Breast epithelium (tissue), 4 donors: ENCODE data around the gene MEF2C. TPM values are rescaled to one million over a fixed set of nuclear protein-coding genes. Genes with fewer than 3 reads are reported as not detected.

ENCODE experiments used
- DNase-seq, 2 donors: peaks; one replicate each; pipeline ENCODE4 v3.0.0-alpha.2; 2019; ENCODE audit warnings: low spot score in 2 of 2
- H3K27ac ChIP-seq, 2 donors: fragments of 200-600 bp; sonication (generic) in 1 of 2; one replicate each; pipeline ENCODE4 v1.5.1; 2016 to 2019; ENCODE audit warnings: mild to moderate bottlenecking in 1 of 2
- H3K27me3 ChIP-seq, 2 donors: fragments of 200-600 bp; sonication (generic) in 1 of 2; one replicate each; pipeline versions ENCODE4 v1.5.1 to v1.6.0; 2017 to 2019; ENCODE audit warnings: control low read depth in 1 of 2, mild to moderate bottlenecking in 1 of 2
- H3K36me3 ChIP-seq: fragments of 200-600 bp; one replicate; pipeline ENCODE4 v1.5.1; 2019
- H3K4me1 ChIP-seq, 2 donors: fragments of 200-600 bp; sonication (generic); one replicate each; pipeline ENCODE4 v1.5.1; 2016 to 2019; ENCODE audit warnings: control low read depth in 1 of 2
- H3K4me3 ChIP-seq, 3 donors: fragments of 200-600 bp; sonication (generic); 1 replicate in 2 of 3; 2 replicates in 1 of 3; pipeline ENCODE4 v1.5.1; 2016 to 2019; ENCODE audit warnings: mild to moderate bottlenecking in 3 of 3, moderate library complexity in 2 of 3
- H3K9me3 ChIP-seq, 2 donors: fragments of 200-600 bp; sonication (generic) in 1 of 2; one replicate each; pipeline ENCODE4 v1.5.1; 2016 to 2019; ENCODE audit warnings: control low read depth in 1 of 2
- CTCF ChIP-seq, 3 donors: fragments of 450-650 bp; IDR thresholded peaks; one replicate each; pipeline ENCODE4 v1.5.1; 2016 to 2017; ENCODE audit warnings: antibody characterized with exemption in 3 of 3, mild to moderate bottlenecking in 3 of 3, moderate library complexity in 3 of 3
- POLR2A ChIP-seq: fragments of 450-650 bp; IDR thresholded peaks from one replicate; pipeline ENCODE4 v1.6.1; 2016; ENCODE audit warnings: antibody characterized with exemption, mild to moderate bottlenecking, moderate library complexity
- POLR2AphosphoS5 ChIP-seq, 3 donors: sonication (generic); formaldehyde crosslinking; IDR thresholded peaks; one replicate each; pipeline ENCODE4 v1.6.1; 2017; ENCODE audit warnings: antibody characterized with exemption in 3 of 3
- intact Hi-C: fragments of 100-400 bp; cut with DNase I; formaldehyde crosslinking; loops from one replicate; pipeline ENCODE4 v1.15.1; 2023; ENCODE audit warnings: low total_unique reads
- total RNA-seq, 3 donors: library from RNA; depleted of rRNA; stranded (reverse); fragments of >200 nt; gene quantifications; one replicate each; pipeline ENCODE4 v1.1.0, GENCODE V29; 2016

Gene MEF2C
- total RNA-seq, 3 donors from 2014 or later: 27.4 to 41.8 (median 32.1) TPM

- no peak overlapping the region for H3K4me3 ChIP-seq
- H3K27ac ChIP-seq: no peak overlapping the region
- TF ChIP-seq POLR2AphosphoS5 (IDR thresholded peaks at IDR 0.05): no peak
- TF ChIP-seq CTCF (IDR thresholded peaks at IDR 0.05): no peak
- TF ChIP-seq POLR2A: no peak
- no peaks in the 10 kb centered on the region for H3K9me3 ChIP-seq
- H3K4me1 ChIP-seq: no peaks in the 10 kb centered on the region
- intact Hi-C loops: no loop called here
- DNase-seq: no peak
- no peaks in the 10 kb centered on the region for H3K27me3 ChIP-seq
- H3K36me3 ChIP-seq: no peaks in the 10 kb centered on the region
These were observed 141.0 kb downstream of the MEF2C start for GRCh38 chr5:88741964-88742363.

GRCh38 chr5:88740604-88741185 lies 142.3 kb downstream of the MEF2C start:
- Histone ChIP-seq H3K4me1 (no peaks in the 10 kb centered on the region), H3K9me3 (no peaks in the 10 kb centered on the region), H3K4me3 (no peak overlapping the region), H3K27me3 (no peaks in the 10 kb centered on the region), H3K36me3 (no peaks in the 10 kb centered on the region), H3K27ac (no peak overlapping the region)
- TF ChIP-seq POLR2AphosphoS5 (IDR thresholded peaks at IDR 0.05): no peak
- no peak for TF ChIP-seq CTCF (IDR thresholded peaks at IDR 0.05)
- TF ChIP-seq POLR2A: no peak
- DNase-seq: no peak
- intact Hi-C loops: no loop called here

DNA sequence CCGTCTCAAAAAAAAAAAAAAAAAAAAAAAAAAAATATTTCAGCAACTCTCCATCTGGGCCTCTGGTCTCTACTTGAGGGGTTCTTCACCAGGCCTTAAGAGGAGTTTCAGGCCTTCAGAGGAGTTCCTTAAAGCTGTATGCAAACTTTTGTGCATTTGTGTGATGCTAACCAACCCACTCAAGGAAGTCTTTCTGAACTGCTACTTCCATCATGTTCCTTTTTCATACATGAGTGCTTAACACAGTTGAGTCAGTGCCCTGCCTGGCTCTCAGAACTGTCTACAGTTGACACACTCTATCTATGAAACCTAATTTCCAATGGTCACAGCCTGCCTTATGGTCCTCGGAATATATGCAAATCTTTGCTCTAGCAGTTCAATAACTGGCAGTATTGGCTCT lies 146.5 kb downstream of the MEF2C start:
- intact Hi-C loops: no loop called here
- no peak for DNase-seq
- H3K4me1 ChIP-seq: no peaks in the 10 kb centered on the region
- H3K9me3 ChIP-seq: no peaks in the 10 kb centered on the region
- no peak for TF ChIP-seq POLR2AphosphoS5 (IDR thresholded peaks at IDR 0.05)
- TF ChIP-seq CTCF (IDR thresholded peaks at IDR 0.05): no peak
- no peak for TF ChIP-seq POLR2A
- no peak overlapping the region for H3K4me3 ChIP-seq
- no peaks in the 10 kb centered on the region for H3K36me3 ChIP-seq
- no peak overlapping the region for H3K27ac ChIP-seq
- no peaks in the 10 kb centered on the region for H3K27me3 ChIP-seq

- intact Hi-C loops: no loop called here
- H3K4me1 ChIP-seq: no peaks in the 10 kb centered on the region
- no peaks in the 10 kb centered on the region for H3K9me3 ChIP-seq
- H3K27ac ChIP-seq: peak overlapping the region in 1 of 2 donors; percentile 0
- no peaks in the 10 kb centered on the region for H3K36me3 ChIP-seq
- no peak for DNase-seq
- H3K27me3 ChIP-seq: no peaks in the 10 kb centered on the region
- no peak for TF ChIP-seq CTCF (IDR thresholded peaks at IDR 0.05)
- no peak for TF ChIP-seq POLR2AphosphoS5 (IDR thresholded peaks at IDR 0.05)
- no peak for TF ChIP-seq POLR2A
- H3K4me3 ChIP-seq: no peak overlapping the region
These were observed 148.0 kb downstream of the MEF2C start for GRCh38 chr5:88734983-88735382.

DNA sequence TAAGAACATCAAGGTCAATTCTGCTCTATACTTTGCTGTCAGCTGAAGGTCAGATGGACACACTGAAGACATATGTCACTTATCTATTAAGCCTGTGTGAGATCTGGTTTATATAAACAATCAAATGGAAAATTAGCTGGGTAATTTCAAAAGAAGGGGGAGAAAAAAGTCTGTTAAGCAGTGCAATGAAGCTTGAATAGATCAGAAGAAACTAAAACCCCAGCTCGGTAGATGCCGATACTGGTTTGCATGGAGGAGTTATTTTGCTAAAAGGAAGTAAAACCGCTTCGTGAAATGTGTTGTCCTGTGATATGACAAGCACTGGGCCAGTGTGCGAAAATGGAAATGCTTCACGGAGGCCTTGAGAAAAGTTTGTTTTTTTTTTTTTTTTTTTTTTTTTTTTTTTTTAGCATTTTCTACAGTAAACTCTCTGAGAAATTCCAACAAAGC lies 148.8 kb downstream of the MEF2C start:
- Histone ChIP-seq H3K9me3 (no peaks in the 10 kb centered on the region), H3K27ac (no peak overlapping the region), H3K4me1 (no peaks in the 10 kb centered on the region), H3K27me3 (no peaks in the 10 kb centered on the region), H3K36me3 (no peaks in the 10 kb centered on the region), H3K4me3 (no peak overlapping the region)
- no peak for DNase-seq
- intact Hi-C loops: no loop called here
- TF ChIP-seq CTCF (IDR thresholded peaks at IDR 0.05): no peak
- no peak for TF ChIP-seq POLR2AphosphoS5 (IDR thresholded peaks at IDR 0.05)
- no peak for TF ChIP-seq POLR2A
